K562 (cell line): Measurements from ENCODE around the gene NBEA. TPM values are rescaled to one million over a fixed set of nuclear protein-coding genes. Genes with fewer than 3 reads are reported as not detected.
A peak's percentile ranks its signal among the peaks of the same experiment; 100 is the strongest.

Source experiments
- ATAC-seq: fragments of 200-7000 bp; cut with Tn5 transposase; 3 replicates; pipeline ENCODE4 v1.9.1; 2020; ENCODE audit warnings: moderate library complexity
- BruUV-seq: library from RNA; stranded (reverse); fragments of 400-500 nt; replicated peaks from 2 replicates; lab custom pipeline; 2021; lab: Mats Ljungman, UMichigan
- CTCF ChIA-PET: fragments of 300-600 bp; formaldehyde crosslinking; extraction: SDS; loops from one replicate; lab custom pipeline; 2021; ENCODE audit warnings: low intra/inter-chr PET ratio; lab: Yijun Ruan, JAX
- POLR2A ChIA-PET: fragments of 300-600, 350-650 bp; sonication (Branson Sonifier 250); formaldehyde crosslinking; extraction: SDS; loops from one replicate; lab custom pipeline; 2021; ENCODE audit warnings: antibody characterized with exemption, inconsistent platforms; lab: Yijun Ruan, JAX
- DNase-seq, 4 experiments: peaks; one replicate each; pipeline versions ENCODE4 v3.0.0 to v3.0.0-alpha.2; 2011 to 2018; ENCODE audit warnings: low spot score in 3 of 4, mixed read lengths in 3 of 4; ENCODE audit errors: extremely low read depth in 1 of 4
- FAIRE-seq: peaks from 2 replicates; lab custom pipeline; 2011; peaks lifted over from hg19 to GRCh38; lab: Jason Lieb, UNC
- H2AFZ ChIP-seq: 2 replicates; pipeline ENCODE4 v1.6.0; 2011; ENCODE audit warnings: low read depth, low read length, control low read depth, inconsistent platforms
- H3K27ac ChIP-seq: fragments of 200-600 bp; 3 replicates; pipeline ENCODE4 v1.8.0; 2011; ENCODE audit warnings: low read depth, mild to moderate bottlenecking, control low read depth, inconsistent platforms, low read length, moderate library complexity, mixed read lengths; ENCODE audit errors: extremely low read depth
- H3K27me3 ChIP-seq, 2 experiments: fragments of 300-600 bp in 1 of 2; 2 replicates in 1 of 2; 3 replicates in 1 of 2; pipeline versions ENCODE4 v1.6.0 to v1.8.0; 2011; ENCODE audit warnings: inconsistent platforms in 2 of 2, low read length in 2 of 2, mild to moderate bottlenecking in 1 of 2, mixed read lengths in 1 of 2, moderate library complexity in 1 of 2; ENCODE audit not compliant: control insufficient read depth in 2 of 2, insufficient read depth in 2 of 2
- H3K36me3 ChIP-seq: fragments of 300-600 bp; 3 replicates; pipeline ENCODE4 v1.8.0; 2011; ENCODE audit warnings: mild to moderate bottlenecking, low read length, inconsistent platforms; ENCODE audit not compliant: control insufficient read depth, insufficient read depth
- H3K4me1 ChIP-seq, 2 experiments: fragments of 200-600 bp in 1 of 2; replicated peaks in 1 of 2; 2 replicates in 1 of 2; 3 replicates in 1 of 2; pipeline versions ENCODE4 v1.5.1 to v1.8.0; 2011; ENCODE audit warnings: inconsistent platforms in 2 of 2, low read length in 2 of 2, mild to moderate bottlenecking in 1 of 2, mixed read lengths in 1 of 2, moderate library complexity in 1 of 2; ENCODE audit not compliant: control insufficient read depth in 2 of 2, insufficient read depth in 2 of 2
- H3K4me2 ChIP-seq: 2 replicates; pipeline ENCODE4 v1.6.1; 2011; ENCODE audit warnings: low read length, control low read depth, inconsistent platforms, mixed read lengths; ENCODE audit not compliant: insufficient read depth
- H3K4me3 ChIP-seq: fragments of 200-600 bp; sonication (generic), shearing (Covaris generic); 2 replicates; pipeline ENCODE4 v1.5.1; 2016; ENCODE audit warnings: control low read depth, inconsistent platforms
- H3K79me2 ChIP-seq: fragments of 200-600 bp; 3 replicates; pipeline ENCODE4 v1.8.0; 2011; ENCODE audit warnings: low read length, inconsistent platforms; ENCODE audit not compliant: control insufficient read depth, insufficient read depth
- H3K9ac ChIP-seq, 2 experiments: 2 replicates each; pipeline versions ENCODE4 v1.6.0 to v1.6.1; 2011; ENCODE audit warnings: low read depth in 2 of 2, low read length in 2 of 2, control low read depth in 1 of 2, inconsistent platforms in 1 of 2, mild to moderate bottlenecking in 1 of 2, mixed read lengths in 1 of 2; ENCODE audit not compliant: insufficient read depth in 1 of 2
- H3K9me1 ChIP-seq: one replicate; pipeline ENCODE4 v1.6.0; 2011; ENCODE audit warnings: inconsistent platforms, mild to moderate bottlenecking, low read length, moderate library complexity; ENCODE audit not compliant: control insufficient read depth, insufficient read depth
- H3K9me3 ChIP-seq: replicated peaks from 2 replicates; pipeline ENCODE4 v1.5.1; 2011; ENCODE audit warnings: low read depth, low read length, inconsistent platforms; ENCODE audit not compliant: control insufficient read depth, insufficient read depth
- H4K20me1 ChIP-seq: replicated peaks from 2 replicates; pipeline ENCODE4 v1.6.1; 2011; ENCODE audit warnings: low read length, inconsistent platforms, mixed read lengths; ENCODE audit not compliant: control insufficient read depth, insufficient read depth
- CBFA2T2 ChIP-seq: fragments of 450-650 bp; conservative IDR thresholded peaks from 2 replicates; pipeline ENCODE4 v1.6.1; 2017; ENCODE audit warnings: mild to moderate bottlenecking
- GTF2E2 ChIP-seq: fragments of 200-800 bp; sonication (Bioruptor generic); IDR thresholded peaks from 2 replicates; pipeline ENCODE4 v1.6.1; 2016; ENCODE audit warnings: missing genetic modification characterization, missing compliant biosample characterization
- NFATC3 ChIP-seq: fragments of 450-650 bp; IDR thresholded peaks from 2 replicates; pipeline ENCODE4 v1.6.1; 2017; ENCODE audit warnings: mild to moderate bottlenecking
- TCF3 ChIP-seq: sonication (generic); formaldehyde crosslinking; IDR thresholded peaks from 2 replicates; pipeline ENCODE4 v1.4.0; 2020; ENCODE audit warnings: mild to moderate bottlenecking, missing genetic modification reagents
- WGBS: fragments of 100-300 bp; shearing (Covaris generic); methylation state at CpG from one replicate; pipeline ENCODE4 v1.1.6; 2016; ENCODE audit warnings: low coverage, mixed read lengths; ENCODE audit not compliant: insufficient coverage; ENCODE audit errors: missing lambda C conversion rate; 5-methylcytosine and 5-hydroxymethylcytosine counted together
- in situ Hi-C: fragments of 300-500 bp; cut with MboI; formaldehyde crosslinking; loops from 4 replicates; pipeline ENCODE4 v1.15.0; 2018; ENCODE audit warnings: inconsistent platforms, mixed read lengths
- intact Hi-C: fragments of 100-400 bp; cut with micrococcal nuclease; formaldehyde crosslinking; loops from 2 replicates; pipeline ENCODE4 v1.14.2; 2022
- polyA plus RNA-seq, 8 experiments: library from polyadenylated mRNA; depleted of rRNA in 4 of 8; stranded (reverse) in 5 of 8; unstranded in 3 of 8; fragments of >200 nt; fragmentation: Nextera tagmentation in 2 of 8; fragmentation: Illumina TruSeq in 1 of 8; extraction: Ambion mirVana in 2 of 8; extraction: Trizol in 1 of 8; gene quantifications; 2 replicates each; pipeline versions ENCODE4 v1.2.1 to v1.2.3, GENCODE V29; 2011 to 2014; ENCODE audit warnings: inconsistent platforms in 1 of 8, missing spikeins in 1 of 8
- total RNA-seq, 7 experiments: library from RNA; depleted of rRNA in 6 of 7; stranded (reverse); fragments of >200 nt in 6 of 7; fragmentation: Illumina TruSeq in 2 of 7; extraction: Trizol in 2 of 7; gene quantifications; 2 replicates each; pipeline versions ENCODE4 v1.2.1 to v1.2.3, GENCODE V29; 2011 to 2021; ENCODE audit warnings: low replicate concordance in 1 of 7
- TF ChIP-seq, protein P1 (sequence below): sonication (generic); formaldehyde crosslinking; IDR thresholded peaks from 2 replicates; pipeline ENCODE4 v1.8.0; 2022; ENCODE audit warnings: missing genetic modification reagents, mild to moderate bottlenecking, borderline replicate concordance

NBEA gene
- total and polyA plus RNA-seq, 9 of the 15 experiments (the other 6 are each of a cell fraction or from before 2014, with no cell fraction given), result 0.03 to 0.94 (median 0.05) TPM; not detected in 2

DNA sequence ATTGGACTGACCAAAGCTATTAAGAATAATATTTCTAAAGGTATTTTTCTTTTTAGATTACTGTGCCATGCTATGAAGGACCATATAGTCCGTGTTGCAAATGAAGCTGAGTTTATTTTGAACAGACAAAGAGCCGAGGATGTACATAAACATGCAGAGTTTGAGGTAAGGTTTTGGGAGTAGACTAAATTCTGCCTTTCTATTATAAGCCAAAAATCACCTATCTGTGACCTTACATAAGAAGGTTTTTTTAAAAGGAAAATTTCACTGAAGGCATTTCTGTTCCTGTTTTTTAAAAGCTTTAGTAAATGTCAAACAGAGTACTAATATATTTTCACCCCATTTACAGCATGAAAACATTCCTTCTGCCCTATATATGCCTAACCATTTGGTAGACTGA is 407.0 kb downstream of the NBEA start:
- CTCF ChIA-PET, result no interaction called here
- no peaks in the 10 kb centered on the region for H3K9me1 ChIP-seq
- no peaks in the 10 kb centered on the region for H3K36me3 ChIP-seq
- no TSS peak for BruUV-seq
- intact Hi-C loops, result no loop called here
- no peak overlapping the region for H3K27ac ChIP-seq
- H3K4me2 ChIP-seq, result no peak overlapping the region
- in situ Hi-C loops, result no loop called here
- no peaks in the 10 kb centered on the region for H3K9me3 ChIP-seq
- H3K27me3 ChIP-seq, result no peaks in the 10 kb centered on the region
- DNase-seq (no peak), FAIRE-seq (no peak), ATAC-seq (no peak)
- TF ChIP-seq, protein P1, sequence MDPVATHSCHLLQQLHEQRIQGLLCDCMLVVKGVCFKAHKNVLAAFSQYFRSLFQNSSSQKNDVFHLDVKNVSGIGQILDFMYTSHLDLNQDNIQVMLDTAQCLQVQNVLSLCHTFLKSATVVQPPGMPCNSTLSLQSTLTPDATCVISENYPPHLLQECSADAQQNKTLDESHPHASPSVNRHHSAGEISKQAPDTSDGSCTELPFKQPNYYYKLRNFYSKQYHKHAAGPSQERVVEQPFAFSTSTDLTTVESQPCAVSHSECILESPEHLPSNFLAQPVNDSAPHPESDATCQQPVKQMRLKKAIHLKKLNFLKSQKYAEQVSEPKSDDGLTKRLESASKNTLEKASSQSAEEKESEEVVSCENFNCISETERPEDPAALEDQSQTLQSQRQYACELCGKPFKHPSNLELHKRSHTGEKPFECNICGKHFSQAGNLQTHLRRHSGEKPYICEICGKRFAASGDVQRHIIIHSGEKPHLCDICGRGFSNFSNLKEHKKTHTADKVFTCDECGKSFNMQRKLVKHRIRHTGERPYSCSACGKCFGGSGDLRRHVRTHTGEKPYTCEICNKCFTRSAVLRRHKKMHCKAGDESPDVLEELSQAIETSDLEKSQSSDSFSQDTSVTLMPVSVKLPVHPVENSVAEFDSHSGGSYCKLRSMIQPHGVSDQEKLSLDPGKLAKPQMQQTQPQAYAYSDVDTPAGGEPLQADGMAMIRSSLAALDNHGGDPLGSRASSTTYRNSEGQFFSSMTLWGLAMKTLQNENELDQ, result no peak
- no peak for TF ChIP-seq NFATC3
- POLR2A ChIA-PET, result no interaction called here
- no peak overlapping the region for H2AFZ ChIP-seq
- no peak overlapping the region for H3K4me3 ChIP-seq
- no peak overlapping the region for H3K9ac ChIP-seq
- no peaks in the 10 kb centered on the region for H3K4me1 ChIP-seq
- WGBS, result 0% methylated on average over 2 of the region's 2 CpGs
- H4K20me1 ChIP-seq, result no peaks in the 10 kb centered on the region
- no peaks in the 10 kb centered on the region for H3K79me2 ChIP-seq

DNA sequence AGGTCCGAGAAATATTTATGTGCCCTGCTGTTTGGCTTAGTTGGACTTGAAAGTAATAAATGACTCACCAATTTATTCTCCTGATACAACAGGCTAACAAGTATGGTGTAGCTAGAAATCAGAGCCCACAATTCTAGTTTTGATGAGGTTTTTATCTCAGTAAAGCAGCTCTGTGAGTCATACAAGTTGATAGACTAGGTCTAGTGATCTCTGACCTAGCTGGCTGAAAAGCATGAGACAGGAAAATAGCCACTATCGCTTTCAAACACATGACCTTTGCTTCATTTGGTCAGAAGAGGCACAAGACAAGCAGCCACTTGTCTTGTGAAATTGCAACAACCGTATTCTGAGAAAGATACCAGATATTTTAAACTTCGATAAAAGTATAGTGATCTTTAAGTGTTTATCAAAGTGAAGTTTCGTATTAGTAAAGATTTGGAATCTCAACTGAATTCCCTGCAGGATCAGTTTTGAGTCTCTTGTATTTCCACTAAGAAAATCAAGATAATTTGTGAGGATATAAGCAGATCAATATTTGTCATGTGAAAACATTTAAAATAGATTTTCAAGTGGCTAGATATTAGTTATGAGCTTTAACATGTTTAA is 407.7 kb downstream of the NBEA start:
- DNase-seq (no peak), FAIRE-seq (no peak), ATAC-seq (no peak)
- Histone ChIP-seq H3K4me3 (no peak overlapping the region), H3K36me3 (no peaks in the 10 kb centered on the region), H3K9ac (no peak overlapping the region), H3K4me2 (no peak overlapping the region), H4K20me1 (no peaks in the 10 kb centered on the region), H3K9me1 (no peaks in the 10 kb centered on the region), H3K9me3 (no peaks in the 10 kb centered on the region), H3K4me1 (no peaks in the 10 kb centered on the region), H3K27ac (no peak overlapping the region), H3K27me3 (no peaks in the 10 kb centered on the region), H2AFZ (no peak overlapping the region), H3K79me2 (no peaks in the 10 kb centered on the region)
- POLR2A ChIA-PET, result no interaction called here
- TF ChIP-seq CBFA2T2 (0 out of 2 replicates have a peak, but pooled peaks have one; percentile 22), GTF2E2 (tag) (no peak), TCF3 (CRISPR knock-in tag) (peak; percentile 58)
- no TSS peak for BruUV-seq
- 0% methylated on average over 5 of the region's 5 CpGs for WGBS
- CTCF ChIA-PET, result no interaction called here
- in situ Hi-C loops (no loop called here), intact Hi-C loops (no loop called here)
